HepG2 (cell line): ENCODE measurements around the gene IRAK4. TPM values are rescaled to one million over a fixed set of nuclear protein-coding genes. Genes with fewer than 3 reads are reported as not detected.

Source experiments
- CBX1 ChIP-seq: IDR thresholded peaks from one replicate; pipeline ENCODE4 v1.6.1; 2016; ENCODE audit warnings: antibody characterized with exemption, low read depth
- FOXA1 ChIP-seq, 2 experiments: fragments of 450-650 bp in 1 of 2; sonication (generic) in 1 of 2; formaldehyde crosslinking in 1 of 2; IDR thresholded peaks; 2 replicates each; pipeline versions ENCODE4 v1.4.0 to v1.6.1; 2016 to 2020; ENCODE audit warnings: missing genetic modification reagents in 1 of 2
- KDM4B ChIP-seq: sonication (generic); formaldehyde crosslinking; IDR thresholded peaks from 2 replicates; pipeline ENCODE4 v1.4.0; 2020; ENCODE audit warnings: missing genetic modification reagents
- PRMT3 ChIP-seq: sonication (generic); formaldehyde crosslinking; IDR thresholded peaks from 2 replicates; pipeline ENCODE4 v1.8.1; 2022; ENCODE audit warnings: low read depth, mild to moderate bottlenecking, moderate library complexity, missing genetic modification reagents, borderline replicate concordance
- SNRNP70 ChIP-seq: fragments of 200-400 bp; formaldehyde crosslinking; IDR thresholded peaks from 2 replicates; pipeline ENCODE4 v1.6.1; 2017; ENCODE audit warnings: mild to moderate bottlenecking, low read depth, low read length, moderate library complexity
- TARDBP ChIP-seq: sonication (generic); formaldehyde crosslinking; IDR thresholded peaks from 2 replicates; pipeline ENCODE4 v1.8.0; 2022; ENCODE audit warnings: mild to moderate bottlenecking, missing genetic modification reagents
- ZMYM2 ChIP-seq: sonication (generic); formaldehyde crosslinking; IDR thresholded peaks from 2 replicates; pipeline ENCODE4 v1.8.0; 2022; ENCODE audit warnings: mild to moderate bottlenecking, missing genetic modification reagents
- ZNF101 ChIP-seq: sonication (generic); formaldehyde crosslinking; IDR thresholded peaks from 2 replicates; pipeline ENCODE4 v1.4.0; 2020; ENCODE audit warnings: mild to moderate bottlenecking, low read depth, missing genetic modification reagents, borderline replicate concordance
- ZNF180 ChIP-seq: sonication (generic); formaldehyde crosslinking; IDR thresholded peaks from 2 replicates; pipeline ENCODE4 v1.4.0; 2020; ENCODE audit warnings: low read depth, missing genetic modification reagents, borderline replicate concordance
- ZNF230 ChIP-seq: sonication (generic); formaldehyde crosslinking; IDR thresholded peaks from 2 replicates; pipeline ENCODE4 v1.4.0; 2020; ENCODE audit warnings: mild to moderate bottlenecking, missing genetic modification reagents
- ZNF282 ChIP-seq: fragments of 450-650 bp; IDR thresholded peaks from 2 replicates; pipeline ENCODE4 v1.6.1; 2018; ENCODE audit not compliant: partially characterized antibody
- ZNF598 ChIP-seq: sonication (generic); formaldehyde crosslinking; IDR thresholded peaks from 2 replicates; pipeline ENCODE4 v1.5.1; 2020; ENCODE audit warnings: mild to moderate bottlenecking, missing genetic modification reagents, borderline replicate concordance
- ZNF713 ChIP-seq: sonication (generic); formaldehyde crosslinking; IDR thresholded peaks from 2 replicates; pipeline ENCODE4 v1.4.0; 2020; ENCODE audit warnings: mild to moderate bottlenecking, missing genetic modification reagents
- polyA plus RNA-seq, 8 experiments: library from polyadenylated mRNA; depleted of rRNA in 3 of 8; stranded (reverse) in 7 of 8; unstranded in 1 of 8; fragments of >200 nt; fragmentation: Illumina TruSeq in 4 of 8; extraction: Trizol in 4 of 8; gene quantifications; 2 replicates each; pipeline versions ENCODE4 v1.2.1 to v1.2.3, GENCODE V29; 2011 to 2016; ENCODE audit warnings: low read depth in 4 of 8, missing spikeins in 1 of 8, mixed read lengths in 1 of 8; ENCODE audit not compliant: insufficient read depth in 1 of 8
- total RNA-seq, 5 experiments: library from RNA; depleted of rRNA; stranded (reverse); fragments of >200 nt; fragmentation: Illumina TruSeq; extraction: Trizol; gene quantifications; 2 replicates each; pipeline ENCODE4 v1.2.3, GENCODE V29; 2016; ENCODE audit warnings: low read depth in 1 of 5
- TF ChIP-seq, protein P1 (sequence below): sonication (generic); formaldehyde crosslinking; IDR thresholded peaks from 2 replicates; pipeline ENCODE4 v1.4.0; 2020; ENCODE audit warnings: missing genetic modification reagents, borderline replicate concordance
- TF ChIP-seq, protein P2 (sequence below): sonication (generic); formaldehyde crosslinking; IDR thresholded peaks from 2 replicates; pipeline ENCODE4 v1.4.0; 2020; ENCODE audit warnings: missing genetic modification reagents
- TF ChIP-seq, protein P3 (sequence below): sonication (generic); formaldehyde crosslinking; IDR thresholded peaks from 2 replicates; pipeline ENCODE4 v1.5.0; 2020; ENCODE audit warnings: missing genetic modification reagents
- TF ChIP-seq, protein P4 (sequence below): sonication (generic); formaldehyde crosslinking; IDR thresholded peaks from 2 replicates; pipeline ENCODE4 v1.5.1; 2020; ENCODE audit warnings: mild to moderate bottlenecking, missing genetic modification reagents, moderate library complexity

The IRAK4 gene
- total and polyA plus RNA-seq, 2 of the 13 experiments (the other 11 are each of a cell fraction or from before 2014, with no cell fraction given): 6.6 to 7.1 TPM

DNA sequence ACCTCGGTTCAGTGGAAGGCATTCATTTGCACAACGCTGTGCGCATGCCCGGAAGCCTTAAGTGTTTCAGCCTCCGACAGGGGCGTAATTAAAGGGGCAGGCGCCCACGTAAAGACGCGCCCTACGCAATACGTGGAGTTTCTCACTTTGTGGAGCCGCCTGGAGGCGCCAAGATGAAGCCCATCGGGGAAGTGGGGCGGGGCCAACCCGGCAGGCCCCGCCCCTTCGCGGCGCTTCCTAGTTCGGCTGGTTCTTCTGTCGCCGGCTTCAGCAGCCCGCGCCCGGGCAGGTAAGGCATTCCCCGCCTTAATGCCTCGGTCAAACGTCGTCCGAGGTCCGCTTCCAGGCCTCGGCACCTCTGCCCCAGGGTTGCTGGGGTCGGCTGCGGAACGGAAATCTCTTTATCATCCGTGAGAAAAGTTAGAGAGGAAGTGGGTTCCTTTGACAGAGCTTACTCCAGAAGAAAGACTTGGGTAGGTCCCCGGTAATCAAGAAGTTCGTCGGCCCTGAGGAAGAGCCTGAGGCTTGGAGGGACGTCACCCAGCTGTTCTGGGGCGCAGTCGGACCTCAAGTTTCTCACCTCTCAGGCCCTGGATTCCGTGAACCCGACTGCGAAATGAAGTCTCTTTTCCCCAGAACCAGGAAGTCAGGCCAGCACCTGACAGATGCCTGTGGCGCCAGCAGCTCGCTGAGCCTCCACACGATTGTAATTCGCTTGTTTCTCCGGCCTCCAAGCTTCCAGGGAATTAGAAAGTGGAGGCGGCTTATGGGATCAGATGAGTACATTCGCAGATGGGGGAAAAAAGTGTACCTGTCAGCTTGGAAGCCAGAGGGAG is at the start of gene IRAK4, which contains the start of gene PUS7L (continued):
- TF ChIP-seq ZNF282 (no peak), KDM4B (CRISPR knock-in tag) (no peak), PRMT3 (CRISPR knock-in tag) (0 out of 2 replicates have a peak, but pooled peaks have one; percentile 27), ZMYM2 (no peak; the same call in 1 of the 2 replicates), ZNF713 (CRISPR knock-in tag) (no peak), ZNF230 (CRISPR knock-in tag) (peak; percentile 52; the same call in 1 of the 2 replicates), CBX1 (no peak), FOXA1 (IDR thresholded peaks at IDR 0.05) (no peak), FOXA1 (CRISPR knock-in tag; IDR thresholded peaks at IDR 0.05) (no peak), ZNF180 (no peak), ZNF101 (CRISPR knock-in tag) (no peak), SNRNP70 (no peak), ZNF598 (no peak; the same call in 1 of the 2 replicates), TARDBP (CRISPR knock-in tag) (0 out of 2 replicates have a peak, but pooled peaks have one; percentile 51)
- TF ChIP-seq, protein P1, sequence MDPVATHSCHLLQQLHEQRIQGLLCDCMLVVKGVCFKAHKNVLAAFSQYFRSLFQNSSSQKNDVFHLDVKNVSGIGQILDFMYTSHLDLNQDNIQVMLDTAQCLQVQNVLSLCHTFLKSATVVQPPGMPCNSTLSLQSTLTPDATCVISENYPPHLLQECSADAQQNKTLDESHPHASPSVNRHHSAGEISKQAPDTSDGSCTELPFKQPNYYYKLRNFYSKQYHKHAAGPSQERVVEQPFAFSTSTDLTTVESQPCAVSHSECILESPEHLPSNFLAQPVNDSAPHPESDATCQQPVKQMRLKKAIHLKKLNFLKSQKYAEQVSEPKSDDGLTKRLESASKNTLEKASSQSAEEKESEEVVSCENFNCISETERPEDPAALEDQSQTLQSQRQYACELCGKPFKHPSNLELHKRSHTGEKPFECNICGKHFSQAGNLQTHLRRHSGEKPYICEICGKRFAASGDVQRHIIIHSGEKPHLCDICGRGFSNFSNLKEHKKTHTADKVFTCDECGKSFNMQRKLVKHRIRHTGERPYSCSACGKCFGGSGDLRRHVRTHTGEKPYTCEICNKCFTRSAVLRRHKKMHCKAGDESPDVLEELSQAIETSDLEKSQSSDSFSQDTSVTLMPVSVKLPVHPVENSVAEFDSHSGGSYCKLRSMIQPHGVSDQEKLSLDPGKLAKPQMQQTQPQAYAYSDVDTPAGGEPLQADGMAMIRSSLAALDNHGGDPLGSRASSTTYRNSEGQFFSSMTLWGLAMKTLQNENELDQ (CRISPR knock-in tag): no peak
- TF ChIP-seq, protein P2, sequence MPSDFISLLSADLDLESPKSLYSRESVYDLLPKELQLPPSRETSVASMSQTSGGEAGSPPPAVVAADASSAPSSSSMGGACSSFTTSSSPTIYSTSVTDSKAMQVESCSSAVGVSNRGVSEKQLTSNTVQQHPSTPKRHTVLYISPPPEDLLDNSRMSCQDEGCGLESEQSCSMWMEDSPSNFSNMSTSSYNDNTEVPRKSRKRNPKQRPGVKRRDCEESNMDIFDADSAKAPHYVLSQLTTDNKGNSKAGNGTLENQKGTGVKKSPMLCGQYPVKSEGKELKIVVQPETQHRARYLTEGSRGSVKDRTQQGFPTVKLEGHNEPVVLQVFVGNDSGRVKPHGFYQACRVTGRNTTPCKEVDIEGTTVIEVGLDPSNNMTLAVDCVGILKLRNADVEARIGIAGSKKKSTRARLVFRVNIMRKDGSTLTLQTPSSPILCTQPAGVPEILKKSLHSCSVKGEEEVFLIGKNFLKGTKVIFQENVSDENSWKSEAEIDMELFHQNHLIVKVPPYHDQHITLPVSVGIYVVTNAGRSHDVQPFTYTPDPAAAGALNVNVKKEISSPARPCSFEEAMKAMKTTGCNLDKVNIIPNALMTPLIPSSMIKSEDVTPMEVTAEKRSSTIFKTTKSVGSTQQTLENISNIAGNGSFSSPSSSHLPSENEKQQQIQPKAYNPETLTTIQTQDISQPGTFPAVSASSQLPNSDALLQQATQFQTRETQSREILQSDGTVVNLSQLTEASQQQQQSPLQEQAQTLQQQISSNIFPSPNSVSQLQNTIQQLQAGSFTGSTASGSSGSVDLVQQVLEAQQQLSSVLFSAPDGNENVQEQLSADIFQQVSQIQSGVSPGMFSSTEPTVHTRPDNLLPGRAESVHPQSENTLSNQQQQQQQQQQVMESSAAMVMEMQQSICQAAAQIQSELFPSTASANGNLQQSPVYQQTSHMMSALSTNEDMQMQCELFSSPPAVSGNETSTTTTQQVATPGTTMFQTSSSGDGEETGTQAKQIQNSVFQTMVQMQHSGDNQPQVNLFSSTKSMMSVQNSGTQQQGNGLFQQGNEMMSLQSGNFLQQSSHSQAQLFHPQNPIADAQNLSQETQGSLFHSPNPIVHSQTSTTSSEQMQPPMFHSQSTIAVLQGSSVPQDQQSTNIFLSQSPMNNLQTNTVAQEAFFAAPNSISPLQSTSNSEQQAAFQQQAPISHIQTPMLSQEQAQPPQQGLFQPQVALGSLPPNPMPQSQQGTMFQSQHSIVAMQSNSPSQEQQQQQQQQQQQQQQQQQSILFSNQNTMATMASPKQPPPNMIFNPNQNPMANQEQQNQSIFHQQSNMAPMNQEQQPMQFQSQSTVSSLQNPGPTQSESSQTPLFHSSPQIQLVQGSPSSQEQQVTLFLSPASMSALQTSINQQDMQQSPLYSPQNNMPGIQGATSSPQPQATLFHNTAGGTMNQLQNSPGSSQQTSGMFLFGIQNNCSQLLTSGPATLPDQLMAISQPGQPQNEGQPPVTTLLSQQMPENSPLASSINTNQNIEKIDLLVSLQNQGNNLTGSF (CRISPR knock-in tag): no peak
- TF ChIP-seq, protein P3, sequence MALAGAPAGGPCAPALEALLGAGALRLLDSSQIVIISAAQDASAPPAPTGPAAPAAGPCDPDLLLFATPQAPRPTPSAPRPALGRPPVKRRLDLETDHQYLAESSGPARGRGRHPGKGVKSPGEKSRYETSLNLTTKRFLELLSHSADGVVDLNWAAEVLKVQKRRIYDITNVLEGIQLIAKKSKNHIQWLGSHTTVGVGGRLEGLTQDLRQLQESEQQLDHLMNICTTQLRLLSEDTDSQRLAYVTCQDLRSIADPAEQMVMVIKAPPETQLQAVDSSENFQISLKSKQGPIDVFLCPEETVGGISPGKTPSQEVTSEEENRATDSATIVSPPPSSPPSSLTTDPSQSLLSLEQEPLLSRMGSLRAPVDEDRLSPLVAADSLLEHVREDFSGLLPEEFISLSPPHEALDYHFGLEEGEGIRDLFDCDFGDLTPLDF (CRISPR knock-in tag): peak; percentile 57
- TF ChIP-seq, protein P4, sequence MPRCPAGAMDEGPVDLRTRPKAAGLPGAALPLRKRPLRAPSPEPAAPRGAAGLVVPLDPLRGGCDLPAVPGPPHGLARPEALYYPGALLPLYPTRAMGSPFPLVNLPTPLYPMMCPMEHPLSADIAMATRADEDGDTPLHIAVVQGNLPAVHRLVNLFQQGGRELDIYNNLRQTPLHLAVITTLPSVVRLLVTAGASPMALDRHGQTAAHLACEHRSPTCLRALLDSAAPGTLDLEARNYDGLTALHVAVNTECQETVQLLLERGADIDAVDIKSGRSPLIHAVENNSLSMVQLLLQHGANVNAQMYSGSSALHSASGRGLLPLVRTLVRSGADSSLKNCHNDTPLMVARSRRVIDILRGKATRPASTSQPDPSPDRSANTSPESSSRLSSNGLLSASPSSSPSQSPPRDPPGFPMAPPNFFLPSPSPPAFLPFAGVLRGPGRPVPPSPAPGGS (CRISPR knock-in tag): no peak
